HAP-1 (cell line): ENCODE results near the gene HOXB3.

Source experiments
- DNase-seq, 2 experiments: peaks; one replicate each; pipeline ENCODE4 v3.0.0-alpha.2; 2016 to 2020; ENCODE audit warnings: low spot score in 2 of 2
- H3K27me3 ChIP-seq: fragments of 250-450 bp; sonication (Bioruptor Pico); 2 replicates; pipeline ENCODE4 v1.5.1; 2020; ENCODE audit warnings: low read depth, mild to moderate bottlenecking, moderate library complexity
- H3K36me3 ChIP-seq: fragments of 250-450 bp; sonication (Bioruptor Pico); replicated peaks from 2 replicates; pipeline ENCODE4 v1.5.1; 2020; ENCODE audit warnings: mild to moderate bottlenecking
- H3K4me1 ChIP-seq: fragments of 250-450 bp; sonication (Bioruptor Pico); 2 replicates; pipeline ENCODE4 v1.5.1; 2020; ENCODE audit warnings: mild to moderate bottlenecking
- H3K4me3 ChIP-seq: fragments of 250-450 bp; sonication (Bioruptor Pico); 2 replicates; pipeline ENCODE4 v1.5.1; 2020; ENCODE audit warnings: mild to moderate bottlenecking, moderate library complexity
- H3K9me3 ChIP-seq: fragments of 250-450 bp; sonication (Bioruptor Pico); 2 replicates; pipeline ENCODE4 v1.5.1; 2020; ENCODE audit warnings: mild to moderate bottlenecking, moderate library complexity
- in situ Hi-C: fragments of 300-500 bp; cut with MboI; formaldehyde crosslinking; loops from 3 replicates; pipeline ENCODE4 v1.14.3; 2020; ENCODE audit warnings: low sequenced_read_pairs, inconsistent platforms, mixed read lengths

HOXB3 gene

DNA sequence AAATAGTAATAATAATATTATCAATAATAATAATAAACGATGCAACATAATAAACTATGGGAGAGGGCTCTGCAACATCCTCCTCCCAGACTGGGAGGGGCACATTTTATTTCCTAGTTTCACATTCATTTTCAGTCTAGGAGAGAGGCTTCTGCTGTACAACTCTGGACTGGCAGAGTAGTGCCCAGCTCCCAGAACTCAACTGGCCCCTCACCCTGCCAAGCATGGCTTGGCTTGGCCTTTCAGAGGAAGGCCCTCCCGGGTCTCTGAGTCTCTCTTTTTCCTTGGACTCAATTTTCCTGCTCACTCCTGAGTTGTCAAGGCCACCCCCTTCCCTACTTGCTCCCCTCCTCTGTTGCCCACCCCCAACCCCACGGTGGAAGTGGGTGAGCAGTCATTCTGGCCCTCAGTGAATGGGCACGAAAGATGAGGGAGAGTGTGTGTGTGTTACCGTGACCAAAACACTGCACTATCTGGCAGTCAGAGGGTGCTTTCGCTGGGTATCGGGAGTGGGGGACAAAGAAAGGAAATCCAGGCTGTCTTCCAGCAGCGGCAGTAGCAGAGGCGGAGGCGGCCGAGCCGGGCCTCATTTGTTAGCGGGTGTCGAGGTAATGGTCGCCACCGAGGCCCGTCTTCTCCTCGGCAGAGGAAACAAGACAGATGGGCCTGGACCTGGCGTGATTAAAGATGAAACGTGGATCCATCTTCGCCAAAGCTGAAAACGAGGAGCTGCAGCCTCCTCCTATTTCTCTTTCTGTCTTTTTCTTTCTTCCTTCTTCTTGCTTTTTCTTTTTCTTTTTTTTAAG, 14.2 kb downstream of the HOXB3 start:
- Histone ChIP-seq H3K9me3 (no peaks in the 10 kb centered on the region), H3K27me3 (no peaks in the 10 kb centered on the region), H3K4me1 (peaks cover 28% of the 10 kb centered on the region), H3K4me3 (peak overlapping the region; percentile 2; the same call in 1 of the 2 replicates), H3K36me3 (no peaks in the 10 kb centered on the region)
- in situ Hi-C loops, result loop anchor here (5.0 kb wide), 1 partner anchor 34 kb away; no protein-coding TSS in a partner anchor
- peak in 1 of 2 experiments; percentile 36 for DNase-seq

DNA sequence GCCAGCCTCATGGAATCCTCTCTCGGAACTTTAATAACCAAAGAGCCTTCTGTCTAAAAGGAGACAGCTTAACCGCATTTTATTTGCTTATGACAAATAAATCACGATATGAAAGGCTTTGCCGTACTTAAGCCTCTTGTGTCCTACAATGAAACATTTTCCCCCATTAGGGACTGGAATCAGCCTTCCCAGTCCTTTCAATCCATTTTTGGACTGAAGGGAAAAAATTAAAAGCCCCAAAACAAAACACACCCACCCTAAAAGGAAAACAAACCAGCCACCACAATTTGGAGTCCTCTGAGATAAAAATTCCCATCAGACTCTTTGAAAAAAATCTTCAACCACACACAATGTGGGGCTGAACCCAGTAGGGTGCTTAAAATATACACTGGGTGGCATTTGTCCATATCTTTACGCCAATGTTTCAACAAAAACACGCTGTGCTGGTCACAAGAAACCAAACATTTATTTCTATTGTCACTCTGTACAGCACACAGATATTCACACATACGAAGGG, 14.9 kb downstream of the HOXB3 start:
- in situ Hi-C loops, result loop anchor here (5.0 kb wide), 1 partner anchor 33 kb away; no protein-coding TSS in a partner anchor
- Histone ChIP-seq H3K27me3 (no peaks in the 10 kb centered on the region), H3K9me3 (no peaks in the 10 kb centered on the region), H3K4me1 (peaks cover 28% of the 10 kb centered on the region), H3K36me3 (no peaks in the 10 kb centered on the region), H3K4me3 (no peak overlapping the region)
- DNase-seq, result peak; percentile 55 to 97

DNA sequence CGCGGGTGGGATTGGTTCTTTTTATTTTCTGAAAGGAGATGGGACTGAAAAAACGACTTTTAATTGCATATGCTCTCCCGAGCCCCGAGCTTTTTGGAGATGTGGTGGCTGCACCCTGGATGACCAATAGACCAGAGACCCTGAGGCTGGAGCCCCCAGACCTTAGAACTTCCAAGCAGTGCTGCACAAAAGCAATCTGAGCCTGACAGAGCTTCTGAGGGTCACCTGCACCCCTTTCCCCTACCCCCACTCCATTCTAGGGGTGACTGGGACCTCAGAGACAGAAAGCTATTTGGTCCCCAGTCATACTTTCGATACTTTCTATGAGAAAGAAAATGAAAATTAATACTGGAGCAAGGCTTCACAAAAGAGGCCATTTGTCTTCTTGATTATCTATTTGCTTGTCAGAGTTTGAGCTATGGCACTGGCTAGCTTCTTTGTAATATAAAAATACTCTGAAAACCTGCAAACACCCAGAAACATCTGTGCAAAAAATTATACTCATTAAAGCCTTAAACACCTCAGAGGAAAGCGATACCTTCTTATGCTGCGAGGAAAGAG, 15.5 kb downstream of the HOXB3 start:
- in situ Hi-C loops, result loop anchor here (5.0 kb wide), 1 partner anchor 32 kb away; no protein-coding TSS in a partner anchor
- H3K4me3 ChIP-seq, result peak overlapping the region; percentile 5
- H3K4me1 ChIP-seq, result peaks cover 28% of the 10 kb centered on the region
- H3K27me3 ChIP-seq, result no peaks in the 10 kb centered on the region
- DNase-seq, result no peak
- H3K9me3 ChIP-seq, result no peaks in the 10 kb centered on the region
- H3K36me3 ChIP-seq, result no peaks in the 10 kb centered on the region

DNA sequence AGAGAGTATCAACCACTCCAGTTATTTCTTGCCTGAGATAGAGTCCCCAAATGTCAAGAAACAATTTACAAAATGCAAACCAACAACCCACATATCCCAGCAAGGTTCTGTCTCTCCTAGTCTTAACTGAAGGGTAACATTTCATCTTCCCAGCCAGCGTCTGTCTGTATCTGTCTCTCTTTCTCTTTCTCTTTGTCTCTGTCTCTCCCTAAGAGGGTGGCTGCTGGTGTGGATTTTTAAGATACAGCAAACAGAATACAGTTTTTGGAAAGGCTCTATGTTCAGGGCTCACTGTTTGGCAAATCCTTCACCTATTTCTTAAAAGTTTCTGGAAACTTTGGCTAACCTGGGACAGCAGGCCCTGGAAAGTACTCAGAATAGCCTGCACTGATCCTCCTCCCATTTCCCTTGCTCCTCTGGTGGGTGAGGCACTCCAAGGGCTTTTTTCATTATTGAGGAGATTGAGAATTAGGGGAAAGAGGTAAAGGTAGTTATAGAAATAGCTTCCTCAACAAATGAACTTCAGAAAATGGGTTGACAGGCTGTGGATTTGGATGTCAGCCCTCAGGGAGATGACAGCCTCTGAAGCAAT, 18.1 kb downstream of the HOXB3 start:
- Histone ChIP-seq H3K36me3 (no peaks in the 10 kb centered on the region), H3K9me3 (no peaks in the 10 kb centered on the region), H3K4me1 (peaks cover 28% of the 10 kb centered on the region), H3K4me3 (no peak overlapping the region), H3K27me3 (no peaks in the 10 kb centered on the region)
- in situ Hi-C loops, result no loop called here
- no peak for DNase-seq

DNA sequence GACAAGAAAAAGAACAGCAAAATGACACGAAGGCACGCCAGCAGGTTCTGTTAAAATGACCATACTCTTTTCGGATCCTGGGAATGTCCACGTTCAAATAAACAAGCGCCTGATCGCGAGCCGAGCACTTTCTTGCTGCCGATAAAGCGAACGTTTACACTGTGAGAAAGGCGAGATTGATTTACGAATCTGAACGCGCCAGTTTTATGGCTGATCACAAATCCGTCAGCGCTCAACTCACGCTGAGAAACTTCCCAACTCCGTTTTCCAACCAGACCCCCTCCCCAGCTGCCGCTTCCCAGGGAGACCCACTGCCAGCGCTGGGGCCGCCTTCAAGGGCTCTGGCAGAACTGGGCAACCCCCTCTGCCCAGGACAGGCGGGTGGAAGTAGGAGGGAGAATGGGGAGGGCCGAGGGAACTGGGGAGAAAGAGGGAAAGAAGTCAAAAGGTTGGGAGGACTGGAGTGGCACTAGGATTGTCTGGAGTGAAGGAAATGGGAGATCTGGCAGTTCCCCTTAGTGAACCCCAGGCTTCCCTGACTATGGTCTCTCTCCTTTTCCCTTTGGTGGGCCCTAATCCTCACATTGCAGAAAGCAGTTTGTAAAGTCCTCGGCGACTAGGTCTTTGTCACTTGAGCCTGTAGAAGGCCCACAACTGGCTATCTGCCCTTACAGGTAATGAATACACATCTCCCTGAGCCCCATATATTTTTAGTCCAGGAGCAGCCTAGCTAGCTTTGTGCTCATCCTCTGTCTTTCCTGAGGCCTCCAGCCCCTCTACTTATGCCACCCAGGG, 18.8 kb downstream of the HOXB3 start:
- no peaks in the 10 kb centered on the region for H3K36me3 ChIP-seq
- in situ Hi-C loops, result no loop called here
- H3K9me3 ChIP-seq, result no peaks in the 10 kb centered on the region
- no peaks in the 10 kb centered on the region for H3K27me3 ChIP-seq
- H3K4me3 ChIP-seq, result no peak overlapping the region
- DNase-seq, result no peak
- peaks cover 27% of the 10 kb centered on the region for H3K4me1 ChIP-seq

DNA sequence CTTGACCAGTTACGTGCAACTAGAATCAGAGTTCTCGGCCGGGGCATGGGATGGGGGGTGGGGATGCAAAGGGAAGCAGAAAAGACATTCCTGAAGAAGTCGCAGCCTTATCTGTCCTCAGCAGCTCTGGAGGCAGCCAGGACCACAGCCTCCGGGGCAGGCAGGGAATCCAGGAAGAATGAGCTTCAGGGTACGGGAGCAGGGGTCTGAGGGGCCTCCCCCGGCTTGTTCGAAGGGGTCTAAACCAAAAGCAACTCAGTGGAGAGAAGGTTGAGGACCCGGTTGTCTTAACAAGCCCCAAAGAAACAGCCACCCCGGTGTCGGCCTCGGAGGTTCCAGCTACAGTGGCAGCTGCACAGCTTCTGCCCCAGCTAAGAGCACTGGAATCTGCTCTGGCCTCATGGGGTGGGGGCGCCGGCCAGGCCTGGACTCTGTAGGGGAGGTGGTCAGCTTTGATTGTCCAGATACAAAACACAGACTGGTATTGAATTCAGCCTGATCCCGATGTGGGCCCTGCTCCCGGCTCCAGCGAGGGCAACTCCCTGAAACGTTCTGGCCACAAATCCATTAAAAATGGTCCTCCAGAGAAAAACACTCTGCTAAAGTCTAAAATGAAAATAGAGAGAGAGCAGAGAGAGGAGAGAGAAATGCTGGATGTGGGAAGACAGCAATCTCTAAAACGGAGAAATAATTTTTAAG, 19.6 kb downstream of the HOXB3 start:
- H3K4me1 ChIP-seq, result peaks cover 20% of the 10 kb centered on the region
- DNase-seq, result no peak
- H3K9me3 ChIP-seq, result no peaks in the 10 kb centered on the region
- H3K27me3 ChIP-seq, result no peaks in the 10 kb centered on the region
- in situ Hi-C loops, result no loop called here
- no peaks in the 10 kb centered on the region for H3K36me3 ChIP-seq
- H3K4me3 ChIP-seq, result no peak overlapping the region

DNA sequence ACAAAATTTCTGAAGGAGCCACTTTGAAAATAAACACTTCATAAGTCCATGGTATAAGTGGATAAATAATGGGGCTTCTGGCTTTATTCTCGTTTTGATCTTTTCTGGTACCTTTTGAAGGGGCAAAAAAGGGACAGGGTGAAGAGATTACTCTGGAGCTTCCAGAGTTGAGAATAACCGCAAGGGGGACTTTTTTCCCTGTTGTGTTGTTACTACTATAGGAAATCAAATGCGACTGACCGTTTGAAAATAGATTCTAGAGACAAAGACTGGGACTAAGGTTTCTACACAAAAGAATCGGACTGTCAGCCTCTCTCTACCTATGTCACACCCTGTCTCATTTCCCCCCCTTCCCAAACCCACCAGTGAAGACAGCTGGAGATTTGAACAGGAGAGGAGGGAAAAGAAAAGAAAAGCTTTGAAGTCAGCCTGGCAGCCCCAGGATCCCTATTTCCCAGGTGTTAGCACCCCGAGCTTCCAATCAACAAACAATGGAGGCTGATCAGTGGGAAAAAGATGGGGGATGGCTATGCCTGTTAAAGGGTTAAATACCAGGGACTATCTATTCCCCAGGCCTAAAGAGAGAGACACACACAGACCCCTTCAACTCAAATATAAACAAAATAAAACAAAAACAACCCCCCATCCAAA, 20.2 kb downstream of the HOXB3 start:
- Histone ChIP-seq H3K4me3 (no peak overlapping the region), H3K4me1 (peaks cover 16% of the 10 kb centered on the region), H3K36me3 (no peaks in the 10 kb centered on the region), H3K27me3 (no peaks in the 10 kb centered on the region), H3K9me3 (no peaks in the 10 kb centered on the region)
- DNase-seq, result no peak
- in situ Hi-C loops, result no loop called here

DNA sequence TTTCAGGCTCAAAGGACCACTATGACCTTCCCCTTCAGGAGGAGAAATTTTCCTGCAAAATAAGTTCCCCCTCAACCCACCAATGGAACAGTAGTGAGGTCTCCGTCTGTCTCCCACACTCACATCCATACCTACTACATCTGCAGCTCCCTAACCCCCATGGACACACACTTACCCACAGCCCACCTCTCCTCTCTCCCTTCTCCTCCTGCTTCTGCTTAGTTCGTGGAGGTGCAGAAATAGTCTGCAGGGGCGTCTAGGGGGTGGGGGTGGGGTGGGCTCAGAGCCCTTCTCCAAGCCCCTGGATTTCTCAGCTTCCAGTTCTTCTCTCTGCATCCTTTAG, 20.8 kb downstream of the HOXB3 start:
- no peaks in the 10 kb centered on the region for H3K27me3 ChIP-seq
- no peak for DNase-seq
- no peak overlapping the region for H3K4me3 ChIP-seq
- peaks cover 12% of the 10 kb centered on the region for H3K4me1 ChIP-seq
- H3K36me3 ChIP-seq, result no peaks in the 10 kb centered on the region
- H3K9me3 ChIP-seq, result no peaks in the 10 kb centered on the region
- in situ Hi-C loops, result no loop called here

DNA sequence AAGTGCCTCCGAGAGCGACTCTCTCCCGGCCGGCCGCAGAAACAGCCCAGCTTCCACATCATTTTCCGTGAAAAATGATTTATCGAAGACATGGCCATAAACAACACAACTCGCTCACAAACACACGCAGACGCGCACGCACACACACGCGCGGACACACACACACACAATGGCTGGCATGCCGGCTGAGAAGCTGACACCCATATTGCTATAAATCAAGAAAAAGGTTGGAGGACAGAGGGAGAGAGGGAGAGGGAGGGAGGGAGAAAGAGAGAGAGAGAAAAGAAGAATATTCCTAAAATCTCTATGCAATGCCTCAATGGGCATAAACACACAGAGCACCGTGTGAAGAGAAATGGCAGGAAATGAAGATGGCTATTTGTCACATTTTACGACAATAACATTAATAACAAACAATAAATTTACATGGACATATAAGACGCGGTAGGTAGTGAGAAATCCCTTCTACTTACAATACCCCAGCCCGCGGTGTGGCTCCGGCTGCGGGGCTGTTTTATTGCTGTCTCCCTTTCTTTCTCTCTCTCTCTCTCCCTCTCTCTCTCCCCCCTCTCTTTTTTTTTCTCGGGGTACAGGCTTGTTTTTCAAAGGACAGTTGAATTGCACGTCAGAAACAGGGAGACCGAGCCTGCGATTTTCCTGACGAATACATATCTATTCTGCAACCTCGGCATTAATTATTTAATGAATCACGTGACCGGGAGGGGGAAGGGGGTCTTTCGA, 21.4 kb downstream of the HOXB3 start:
- Histone ChIP-seq H3K36me3 (no peaks in the 10 kb centered on the region), H3K4me3 (no peak overlapping the region), H3K27me3 (no peaks in the 10 kb centered on the region), H3K4me1 (peaks cover 10% of the 10 kb centered on the region), H3K9me3 (no peaks in the 10 kb centered on the region)
- in situ Hi-C loops, result no loop called here
- no peak for DNase-seq

DNA sequence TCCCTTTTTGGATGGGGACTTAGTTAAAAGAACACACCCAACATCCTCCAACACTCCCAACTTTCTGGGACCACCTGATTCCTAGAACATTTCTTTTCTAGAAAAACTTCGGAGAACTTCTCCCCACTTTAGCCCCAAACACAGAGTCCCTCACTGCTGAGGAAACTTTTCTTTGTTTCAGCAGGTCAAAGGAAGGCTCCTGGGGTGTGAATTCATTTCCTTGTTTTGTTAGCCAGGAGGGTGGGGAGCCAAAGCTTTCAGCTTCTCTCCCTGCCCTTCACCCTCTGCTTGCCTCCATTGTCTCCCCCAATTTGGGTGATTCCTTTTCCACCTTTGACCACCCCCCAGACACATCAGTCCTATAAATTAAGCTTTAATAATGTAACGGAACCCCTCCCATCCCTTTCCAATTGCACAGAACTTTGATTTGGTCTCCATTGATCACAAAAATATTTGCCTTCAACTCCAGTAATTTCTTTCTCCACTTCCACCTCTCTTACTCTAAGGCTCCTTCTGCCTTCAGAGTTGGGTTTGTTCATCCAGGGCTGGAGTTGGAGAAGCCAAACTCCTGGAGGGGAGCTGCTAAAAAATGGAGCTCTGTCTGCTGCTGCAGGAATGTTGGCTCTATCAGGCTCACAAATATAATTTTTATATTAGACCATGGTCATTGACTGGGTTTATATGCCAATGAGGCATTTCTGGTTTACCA, 22.2 kb downstream of the HOXB3 start:
- Histone ChIP-seq H3K9me3 (no peaks in the 10 kb centered on the region), H3K36me3 (no peaks in the 10 kb centered on the region), H3K27me3 (no peaks in the 10 kb centered on the region), H3K4me1 (peaks cover 1% of the 10 kb centered on the region), H3K4me3 (no peak overlapping the region)
- in situ Hi-C loops, result no loop called here
- no peak for DNase-seq

DNA sequence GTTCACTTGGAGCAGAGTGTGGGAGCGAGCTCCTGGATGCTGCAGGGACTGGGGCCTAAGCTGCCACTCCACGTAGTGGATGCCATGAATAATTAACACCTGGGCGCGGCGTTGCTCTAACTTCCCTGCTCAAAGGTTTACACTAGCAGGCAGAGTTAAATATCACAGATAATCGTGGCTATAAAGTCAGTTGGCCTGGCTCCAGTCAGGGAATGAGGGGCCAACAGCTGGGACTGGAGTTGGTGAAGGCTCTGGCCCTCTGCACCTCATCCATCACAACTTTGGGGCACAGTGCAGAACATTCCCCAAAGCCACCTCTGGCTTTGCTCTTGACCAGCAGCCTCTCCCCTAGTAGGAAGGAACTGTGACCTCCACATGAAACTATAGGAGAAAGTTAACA, 22.8 kb downstream of the HOXB3 start:
- H3K4me3 ChIP-seq, result no peak overlapping the region
- H3K36me3 ChIP-seq, result no peaks in the 10 kb centered on the region
- no peak for DNase-seq
- H3K9me3 ChIP-seq, result no peaks in the 10 kb centered on the region
- in situ Hi-C loops, result no loop called here
- H3K4me1 ChIP-seq, result no peaks in the 10 kb centered on the region
- no peaks in the 10 kb centered on the region for H3K27me3 ChIP-seq

DNA sequence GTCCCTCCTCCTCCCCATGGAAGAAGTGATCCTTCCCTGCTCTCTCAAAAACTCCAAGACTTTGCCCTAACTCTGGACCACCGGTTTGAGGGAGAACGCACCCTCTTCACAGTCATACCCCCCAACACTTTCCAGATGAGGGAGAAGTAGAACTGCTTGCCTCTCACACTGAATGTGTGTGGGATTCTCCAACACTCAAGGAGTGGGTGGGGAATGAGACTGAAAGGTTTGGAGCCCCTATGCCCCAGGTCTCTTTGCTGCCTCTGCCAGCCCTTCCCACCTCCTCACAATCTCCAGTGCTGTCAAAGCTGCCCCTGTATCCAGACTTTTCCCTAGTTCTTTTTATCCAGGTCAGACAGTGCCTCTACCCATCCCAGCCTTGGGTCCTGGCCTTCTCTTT, 23.3 kb downstream of the HOXB3 start:
- Histone ChIP-seq H3K9me3 (no peaks in the 10 kb centered on the region), H3K4me1 (no peaks in the 10 kb centered on the region), H3K36me3 (no peaks in the 10 kb centered on the region), H3K27me3 (no peaks in the 10 kb centered on the region), H3K4me3 (no peak overlapping the region)
- in situ Hi-C loops, result no loop called here
- DNase-seq, result no peak
